Bronchial epithelial cell (primary cell): ENCODE measurements around the gene LOXL3. TPM values are rescaled to one million over a fixed set of nuclear protein-coding genes. Genes with fewer than 3 reads are reported as not detected.
A peak's percentile ranks its signal among the peaks of the same experiment; 100 is the strongest.

Experiments
- DNase-seq: peaks from one replicate; pipeline ENCODE4 v3.0.0-alpha.2; 2010; ENCODE audit warnings: low read depth
- FAIRE-seq: peaks from 2 replicates; lab custom pipeline; 2011; peaks lifted over from hg19 to GRCh38; lab: Jason Lieb, UNC
- H3K27me3 ChIP-seq: 2 replicates; pipeline ENCODE4 v1.5.1; 2011; ENCODE audit warnings: low read length; ENCODE audit not compliant: control insufficient read depth, insufficient read depth
- H3K36me3 ChIP-seq: 2 replicates; pipeline ENCODE4 v1.5.1; 2011; ENCODE audit warnings: low read length; ENCODE audit not compliant: control insufficient read depth, insufficient read depth
- H3K4me3 ChIP-seq: 2 replicates; pipeline ENCODE4 v1.5.1; 2011; ENCODE audit warnings: mild to moderate bottlenecking, low read depth, low read length, control low read depth
- CTCF ChIP-seq: IDR thresholded peaks from 2 replicates; pipeline ENCODE4 v1.5.1; 2011; ENCODE audit warnings: mild to moderate bottlenecking, moderate library complexity, low read length, control low read depth, inconsistent platforms; ENCODE audit not compliant: insufficient read depth, severe bottlenecking
- total RNA-seq: library from RNA; depleted of rRNA; stranded (reverse); fragments of >200 nt; gene quantifications from 2 replicates; pipeline ENCODE4 v1.2.1, GENCODE V29; 2014

Gene LOXL3
- total RNA-seq, 1 donor from 2014 or later = 0.53 TPM

GRCh38 chr2:74515981-74516633 is 37.6 kb downstream of the LOXL3 start:
- no peak for TF ChIP-seq CTCF
- no peak for FAIRE-seq

GRCh38 chr2:74515271-74515980 is 38.3 kb downstream of the LOXL3 start:
- DNase-seq (no peak), FAIRE-seq (no peak)
- H3K36me3 ChIP-seq = no peaks in the 10 kb centered on the region
- TF ChIP-seq CTCF = no peak
- H3K4me3 ChIP-seq = no peak overlapping the region
- H3K27me3 ChIP-seq = peaks cover 44% of the 10 kb centered on the region

More at GRCh38 chr2:74515981-74516633, 37.6 kb downstream of the LOXL3 start:
- peak; percentile 8 for DNase-seq
- peaks cover 42% of the 10 kb centered on the region for H3K27me3 ChIP-seq
- H3K36me3 ChIP-seq = no peaks in the 10 kb centered on the region
- H3K4me3 ChIP-seq = no peak overlapping the region

- FAIRE-seq (no peak), DNase-seq (no peak)
- TF ChIP-seq CTCF = no peak
- H3K27me3 ChIP-seq = peaks cover 44% of the 10 kb centered on the region
- H3K36me3 ChIP-seq = no peaks in the 10 kb centered on the region
- no peak within 1 kb of the TSS for H3K4me3 ChIP-seq
Measured at GRCh38 chr2:74514368-74515270, 39.1 kb downstream of the LOXL3 start, which contains the start of gene TLX2. TLX2 (plus strand) TSS chr2:74514450; CDS start chr2:74514807, 357 bp downstream.

- TF ChIP-seq CTCF = no peak
Measured at GRCh38 chr2:74513605-74514367, 40.0 kb downstream of the LOXL3 start.

More at GRCh38 chr2:74513605-74514367, 40.0 kb downstream of the LOXL3 start:
- H3K36me3 ChIP-seq = no peaks in the 10 kb centered on the region
- DNase-seq (no peak), FAIRE-seq (no peak)
- H3K4me3 ChIP-seq = no peak overlapping the region
- H3K27me3 ChIP-seq = peaks cover 44% of the 10 kb centered on the region
